Hepatocyte (in vitro differentiated cells): ENCODE measurements around the gene GINM1. TPM values are rescaled to one million over a fixed set of nuclear protein-coding genes. Genes with fewer than 3 reads are reported as not detected.

Experiments used
- DNase-seq: peaks from one replicate; pipeline ENCODE4 v3.0.0-alpha.2; 2016; ENCODE audit warnings: low spot score
- H2AFZ ChIP-seq: fragments of 200-600 bp; sonication (generic); 2 replicates; pipeline ENCODE4 v1.6.0; 2016; ENCODE audit warnings: antibody characterized with exemption, mild to moderate bottlenecking
- H3K27ac ChIP-seq: fragments of 200-600 bp; sonication (generic); 2 replicates; pipeline ENCODE4 v1.5.1; 2016; ENCODE audit warnings: mild to moderate bottlenecking
- H3K27me3 ChIP-seq: fragments of 200-600 bp; sonication (generic); 2 replicates; pipeline ENCODE4 v1.6.1; 2016
- H3K36me3 ChIP-seq: fragments of 200-600 bp; sonication (generic); replicated peaks from 2 replicates; pipeline ENCODE4 v1.5.1; 2016; ENCODE audit warnings: low read depth; ENCODE audit not compliant: insufficient read depth
- H3K4me1 ChIP-seq: fragments of 200-600 bp; sonication (generic); 2 replicates; pipeline ENCODE4 v1.5.1; 2016; ENCODE audit warnings: mild to moderate bottlenecking, moderate library complexity; ENCODE audit not compliant: insufficient read depth
- H3K4me2 ChIP-seq: fragments of 200-600 bp; sonication (generic); 2 replicates; pipeline ENCODE4 v1.6.0; 2016
- H3K4me3 ChIP-seq: fragments of 200-600 bp; sonication (generic); 2 replicates; pipeline ENCODE4 v1.5.1; 2016; ENCODE audit warnings: mild to moderate bottlenecking
- H3K79me2 ChIP-seq: fragments of 200-600 bp; sonication (generic); 2 replicates; pipeline ENCODE4 v1.6.0; 2017; ENCODE audit warnings: mild to moderate bottlenecking
- H3K9me2 ChIP-seq: fragments of 200-600 bp; sonication (generic); replicated peaks from 2 replicates; pipeline ENCODE4 v1.6.0; 2017; ENCODE audit warnings: mild to moderate bottlenecking; ENCODE audit not compliant: insufficient read depth
- H3K9me3 ChIP-seq: fragments of 200-600 bp; sonication (generic); 2 replicates; pipeline ENCODE4 v1.5.1; 2016; ENCODE audit warnings: low read depth, mild to moderate bottlenecking
- H4K20me1 ChIP-seq: fragments of 200-600 bp; sonication (generic); 2 replicates; pipeline ENCODE4 v1.6.0; 2016; ENCODE audit warnings: mild to moderate bottlenecking; ENCODE audit not compliant: insufficient read depth, poor library complexity, severe bottlenecking
- CTCF ChIP-seq: fragments of 200-600 bp; sonication (generic); IDR thresholded peaks from 2 replicates; pipeline ENCODE4 v1.5.1; 2016; ENCODE audit warnings: antibody characterized with exemption, mild to moderate bottlenecking; ENCODE audit not compliant: poor library complexity
- EZH2 ChIP-seq: fragments of 200-600 bp; sonication (generic); IDR thresholded peaks from 2 replicates; pipeline ENCODE4 v1.6.1; 2016; ENCODE audit warnings: antibody characterized with exemption, mild to moderate bottlenecking, borderline replicate concordance
- EZH2phosphoT487 ChIP-seq: fragments of 200-600 bp; sonication (generic); IDR thresholded peaks from one replicate; pipeline ENCODE4 v1.6.1; 2018; ENCODE audit warnings: antibody characterized with exemption, mild to moderate bottlenecking, low read depth, moderate library complexity; ENCODE audit not compliant: unreplicated experiment, severe bottlenecking
- WGBS: methylation state at CpG from one replicate; pipeline ENCODE4 v1.1.6; 2016; ENCODE audit warnings: low lambda C conversion rate; ENCODE audit errors: missing lambda C conversion rate; 5-methylcytosine and 5-hydroxymethylcytosine counted together
- polyA plus RNA-seq: library from polyadenylated mRNA; unstranded; fragments of >200 nt; fragmentation: Nextera tagmentation; extraction: Ambion mirVana; gene quantifications from 2 replicates; pipeline ENCODE4 v1.2.1, GENCODE V29; 2016
- total RNA-seq: library from RNA; depleted of rRNA; stranded (reverse); fragments of >200 nt; gene quantifications from 2 replicates; pipeline ENCODE4 v1.2.3, GENCODE V29; 2014

The GINM1 gene
- total and polyA plus RNA-seq, 2 experiments from 2014 or later, result 45.7 to 50.8 TPM

- no peaks in the 10 kb centered on the region for H3K9me3 ChIP-seq
- no peaks in the 10 kb centered on the region for H3K4me1 ChIP-seq
- peak; percentile 19 for DNase-seq
- no peaks in the 10 kb centered on the region for H4K20me1 ChIP-seq
- WGBS, result 66% methylated on average over 3 of the region's 3 CpGs
- no peaks in the 10 kb centered on the region for H3K9me2 ChIP-seq
- H3K27me3 ChIP-seq, result peaks cover 23% of the 10 kb centered on the region
- TF ChIP-seq EZH2phosphoT487, result no peak
- no peak for TF ChIP-seq EZH2
- TF ChIP-seq CTCF, result peak; percentile 18
- H3K4me2 ChIP-seq, result no peak overlapping the region
- no peak overlapping the region for H2AFZ ChIP-seq
- H3K79me2 ChIP-seq, result no peaks in the 10 kb centered on the region
- H3K4me3 ChIP-seq, result no peak overlapping the region
- H3K27ac ChIP-seq, result no peak overlapping the region
- H3K36me3 ChIP-seq, result no peaks in the 10 kb centered on the region
Measured at GRCh38 chr6:149560736-149561135, 5.4 kb upstream of the GINM1 start.

GRCh38 chr6:149563203-149563927 is 2.8 kb upstream of the GINM1 start:
- TF ChIP-seq EZH2phosphoT487, result no peak
- no peak for TF ChIP-seq EZH2
- TF ChIP-seq CTCF, result no peak
- no peak overlapping the region for H3K27ac ChIP-seq
- no peaks in the 10 kb centered on the region for H3K9me2 ChIP-seq
- DNase-seq, result peak; percentile 18
- H3K79me2 ChIP-seq, result peaks cover 18% of the 10 kb centered on the region
- no peaks in the 10 kb centered on the region for H3K9me3 ChIP-seq
- H3K4me2 ChIP-seq, result no peak overlapping the region
- peaks cover 16% of the 10 kb centered on the region for H3K27me3 ChIP-seq
- peaks cover 8% of the 10 kb centered on the region for H3K4me1 ChIP-seq
- peaks cover 12% of the 10 kb centered on the region for H4K20me1 ChIP-seq
- no peaks in the 10 kb centered on the region for H3K36me3 ChIP-seq
- no peak overlapping the region for H2AFZ ChIP-seq
- 90% methylated on average over 5 of the region's 5 CpGs for WGBS
- H3K4me3 ChIP-seq, result no peak overlapping the region

GRCh38 chr6:149563928-149564325 is 2.2 kb upstream of the GINM1 start:
- no peak for TF ChIP-seq EZH2
- no peak for TF ChIP-seq EZH2phosphoT487
- no peak for TF ChIP-seq CTCF
- H3K4me3 ChIP-seq, result no peak overlapping the region
- H2AFZ ChIP-seq, result no peak overlapping the region
- WGBS, result 67% methylated on average over 3 of the region's 3 CpGs
- peaks cover 8% of the 10 kb centered on the region for H3K4me1 ChIP-seq
- no peaks in the 10 kb centered on the region for H3K36me3 ChIP-seq
- H3K79me2 ChIP-seq, result peaks cover 23% of the 10 kb centered on the region
- no peaks in the 10 kb centered on the region for H3K9me3 ChIP-seq
- H3K27ac ChIP-seq, result no peak overlapping the region
- H3K4me2 ChIP-seq, result no peak overlapping the region
- H4K20me1 ChIP-seq, result peaks cover 18% of the 10 kb centered on the region
- peaks cover 10% of the 10 kb centered on the region for H3K27me3 ChIP-seq
- no peak for DNase-seq
- H3K9me2 ChIP-seq, result no peaks in the 10 kb centered on the region
